A204.1 (cell line): ENCODE data around the gene PPP4R3A.
"Not testable (repeated sequence)": the region's sequence is repeated elsewhere in the genome, so short reads cannot be mapped to it uniquely, and the experiment has no call there.

Source experiments
- FAIRE-seq: peaks from 2 replicates; lab custom pipeline; 2012; peaks lifted over from hg19 to GRCh38; lab: Jason Lieb, UNC

Gene PPP4R3A

DNA sequence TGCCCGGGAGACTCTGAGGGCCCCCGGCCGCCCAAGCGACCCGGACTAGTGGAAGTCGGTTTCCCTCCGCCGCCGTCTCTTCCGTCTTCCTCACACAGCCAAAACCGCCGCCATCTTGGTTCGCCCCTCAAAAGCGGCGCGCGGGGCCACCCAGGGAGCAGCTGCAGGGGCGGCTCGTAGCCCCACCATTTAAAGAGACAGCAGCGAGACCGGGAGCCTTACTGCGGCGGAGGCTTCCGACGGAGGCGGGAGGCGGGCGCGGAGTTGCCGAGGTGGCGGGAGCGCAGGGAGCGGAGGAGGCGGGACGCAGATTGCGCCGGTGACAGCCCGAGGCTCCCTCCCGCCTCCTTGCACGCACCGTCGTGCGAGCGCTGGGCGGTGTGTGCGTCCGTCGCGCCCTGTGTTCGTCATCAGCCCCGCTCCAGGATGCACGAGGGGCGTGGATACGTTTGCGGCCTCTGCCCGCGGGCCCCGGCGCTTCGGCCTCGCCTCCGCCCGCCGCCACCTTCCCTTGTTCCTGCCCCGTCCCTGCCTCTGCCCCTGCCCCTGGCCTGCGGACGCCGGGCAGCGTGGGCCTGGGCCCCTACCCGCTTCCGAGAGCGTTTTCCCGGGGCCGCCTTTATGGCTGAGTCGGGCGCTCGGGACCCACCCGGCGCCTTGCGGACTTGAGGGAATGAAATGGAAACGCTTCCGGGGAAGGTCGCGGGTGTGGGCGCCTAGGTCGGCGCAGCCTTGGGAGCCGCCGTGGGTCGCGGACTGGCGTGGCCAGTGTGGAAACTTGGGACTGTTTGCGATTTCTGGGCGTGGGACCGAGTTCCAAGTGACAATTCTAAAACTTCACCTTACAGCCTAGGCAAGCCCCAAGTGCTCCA, at the start of gene PPP4R3A:
PPP4R3A (minus strand) TSS at position 140 of the 872 bp plus-strand sequence. CDS start 663 bp downstream, outside the sequence.
- FAIRE-seq = peak; percentile 77

DNA sequence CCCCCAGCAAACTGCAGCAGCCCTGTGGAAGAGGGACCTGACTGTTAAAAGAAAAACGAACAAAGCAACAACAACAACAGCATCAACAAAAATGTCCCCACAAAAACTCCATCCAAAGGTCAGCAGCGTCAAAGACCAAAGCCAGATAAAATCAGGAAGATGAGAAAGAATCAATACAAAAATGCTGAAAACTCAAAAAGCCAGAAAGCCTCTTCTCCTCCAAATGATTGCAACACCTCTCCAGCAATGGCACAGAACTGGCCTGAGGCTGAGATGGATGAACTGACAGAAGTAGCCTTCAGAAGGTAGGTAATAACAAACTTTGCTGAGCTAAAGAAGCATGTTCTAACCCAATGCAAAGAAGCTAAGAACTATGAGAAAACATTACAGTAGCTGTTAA, 45.4 kb upstream of the PPP4R3A start:
- FAIRE-seq = no peak

GRCh38 chr14:91554535-91555332, 44.6 kb upstream of the PPP4R3A start:
- FAIRE-seq = no peak

GRCh38 chr14:91548108-91548507, 38.0 kb upstream of the PPP4R3A start:
- no peak for FAIRE-seq

GRCh38 chr14:91545946-91546716, 36.0 kb upstream of the PPP4R3A start:
- FAIRE-seq = no peak

DNA sequence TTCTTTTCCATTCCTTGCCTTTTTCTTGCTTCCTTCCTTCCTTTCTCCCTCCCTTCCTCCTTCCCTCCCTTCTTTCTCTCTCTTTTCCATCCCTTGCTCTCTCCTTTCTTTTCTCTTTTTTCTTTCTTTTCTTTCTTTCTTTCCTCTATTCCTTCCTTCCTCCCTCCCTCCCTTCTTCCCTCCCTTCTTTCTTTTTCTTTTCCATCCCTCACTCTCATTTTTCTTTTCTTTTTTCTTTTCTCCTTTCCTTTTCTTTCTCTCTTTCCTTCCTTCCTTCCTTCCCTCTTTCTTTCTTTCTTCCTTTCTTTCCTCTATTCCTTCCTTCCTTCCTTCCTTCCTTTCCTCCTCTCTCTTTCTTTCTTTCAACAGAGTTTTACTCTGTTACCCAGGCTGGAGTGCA, 35.1 kb upstream of the PPP4R3A start:
- FAIRE-seq = no peak

DNA sequence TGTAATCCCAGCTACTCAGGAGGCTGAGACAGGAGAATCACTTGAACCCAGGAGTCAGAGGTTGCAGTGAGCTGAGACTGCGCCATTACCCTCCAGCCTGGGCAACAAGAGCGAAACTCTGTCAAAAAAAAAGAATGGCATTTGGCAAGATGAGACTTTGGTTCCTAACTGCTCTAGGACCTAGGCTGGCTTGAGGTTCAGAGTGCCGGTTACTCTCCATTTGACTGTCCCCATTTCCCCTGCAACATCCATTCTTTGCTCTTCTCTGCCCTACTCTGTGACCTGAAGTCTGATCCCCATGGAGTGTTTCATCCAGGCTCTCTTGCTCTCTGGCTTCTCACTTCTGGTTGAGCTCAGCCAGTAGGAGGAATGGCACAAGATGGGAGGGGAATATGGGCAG, 26.2 kb upstream of the PPP4R3A start:
- FAIRE-seq = no peak

GRCh38 chr14:91534059-91534458, 23.9 kb upstream of the PPP4R3A start:
- not testable (repeated sequence) for FAIRE-seq

- no peak for FAIRE-seq
Observed at GRCh38 chr14:91533623-91534022, 23.5 kb upstream of the PPP4R3A start.

- FAIRE-seq = no peak
Observed at GRCh38 chr14:91523972-91524371, 13.9 kb upstream of the PPP4R3A start.

DNA sequence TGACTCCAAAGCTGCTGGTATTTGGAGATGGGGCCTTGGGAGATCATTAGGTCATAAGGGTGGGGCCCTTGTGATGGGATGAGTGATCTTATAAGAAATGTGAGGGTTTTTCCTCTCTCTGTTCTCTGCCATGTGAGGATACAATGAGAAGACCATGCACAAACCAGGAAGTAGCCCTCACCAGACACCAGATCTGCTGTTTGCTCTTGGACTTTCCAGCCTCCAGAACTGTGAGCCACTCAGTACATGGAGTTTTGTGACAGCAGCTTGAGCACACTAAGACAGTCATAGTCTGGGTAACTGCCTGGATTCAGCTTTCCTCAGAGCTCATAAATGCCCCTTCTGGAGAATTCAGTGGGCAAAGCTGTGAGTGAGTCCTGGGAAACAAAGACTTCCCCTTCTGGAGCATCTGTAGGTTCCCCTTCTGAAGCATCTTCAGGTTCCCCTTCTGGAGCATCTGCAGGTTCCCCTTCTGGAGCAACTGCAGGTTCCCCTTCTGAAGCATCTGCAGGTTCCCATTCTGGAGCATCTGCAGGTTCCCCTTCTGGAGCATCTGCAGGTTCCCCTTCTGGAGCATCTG, 11.0 kb upstream of the PPP4R3A start:
- no peak for FAIRE-seq

DNA sequence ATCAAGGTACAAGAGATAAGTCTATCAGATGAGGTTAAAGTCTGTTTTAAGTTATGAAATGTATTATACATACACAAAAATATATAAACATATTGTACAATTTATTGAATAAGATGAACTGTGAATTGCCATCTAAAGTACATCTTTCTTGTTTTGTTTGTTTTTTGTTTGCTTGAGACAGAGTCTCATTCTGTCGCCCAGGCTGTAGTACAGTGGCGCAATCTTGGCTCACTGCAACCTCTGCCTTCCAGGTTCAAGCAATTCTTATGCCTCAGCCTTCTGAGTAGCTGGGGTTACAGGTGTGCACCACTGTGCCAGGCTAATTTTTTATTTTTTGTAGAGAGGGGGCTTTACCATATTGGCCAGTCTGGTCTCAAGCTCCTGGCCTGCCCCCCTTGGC, 10.0 kb upstream of the PPP4R3A start:
- FAIRE-seq = no peak

DNA sequence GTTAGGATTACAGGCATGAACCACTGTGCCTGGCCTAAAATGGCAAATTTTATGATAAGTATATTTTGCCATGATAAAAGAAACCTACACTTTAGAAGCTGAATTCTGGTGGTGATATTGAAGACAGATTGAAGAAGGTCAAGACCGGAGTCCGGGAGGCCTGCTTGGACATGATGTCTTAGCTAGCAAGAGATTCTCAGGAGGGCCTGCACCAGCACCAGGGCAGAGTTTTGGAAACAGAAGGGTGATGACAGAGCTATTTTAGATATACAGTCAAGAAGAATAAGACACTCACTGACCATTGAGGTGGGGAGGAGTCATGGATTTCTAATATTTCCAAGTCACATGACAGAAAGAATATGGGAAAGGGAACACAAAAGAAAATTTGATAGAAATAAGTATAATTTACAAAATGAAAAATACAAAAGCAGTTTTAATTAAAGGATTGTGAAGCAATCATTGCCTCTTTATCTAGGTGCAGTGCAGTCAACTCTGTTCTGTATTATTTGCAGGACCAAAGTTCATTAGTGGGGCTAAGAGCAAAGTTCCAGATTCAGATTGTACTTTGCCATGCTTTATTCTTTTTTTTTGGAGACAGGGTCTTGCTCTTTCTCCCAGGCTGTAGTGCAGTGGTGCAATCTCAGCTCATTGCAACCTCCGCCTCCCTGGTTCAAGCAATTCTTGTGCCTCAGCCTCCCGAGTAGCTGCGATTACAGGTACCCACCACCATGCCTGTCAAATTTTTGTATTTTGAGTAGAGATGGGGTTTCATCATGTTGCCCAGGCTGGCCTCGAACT, 9.3 kb upstream of the PPP4R3A start:
- FAIRE-seq = no peak

DNA sequence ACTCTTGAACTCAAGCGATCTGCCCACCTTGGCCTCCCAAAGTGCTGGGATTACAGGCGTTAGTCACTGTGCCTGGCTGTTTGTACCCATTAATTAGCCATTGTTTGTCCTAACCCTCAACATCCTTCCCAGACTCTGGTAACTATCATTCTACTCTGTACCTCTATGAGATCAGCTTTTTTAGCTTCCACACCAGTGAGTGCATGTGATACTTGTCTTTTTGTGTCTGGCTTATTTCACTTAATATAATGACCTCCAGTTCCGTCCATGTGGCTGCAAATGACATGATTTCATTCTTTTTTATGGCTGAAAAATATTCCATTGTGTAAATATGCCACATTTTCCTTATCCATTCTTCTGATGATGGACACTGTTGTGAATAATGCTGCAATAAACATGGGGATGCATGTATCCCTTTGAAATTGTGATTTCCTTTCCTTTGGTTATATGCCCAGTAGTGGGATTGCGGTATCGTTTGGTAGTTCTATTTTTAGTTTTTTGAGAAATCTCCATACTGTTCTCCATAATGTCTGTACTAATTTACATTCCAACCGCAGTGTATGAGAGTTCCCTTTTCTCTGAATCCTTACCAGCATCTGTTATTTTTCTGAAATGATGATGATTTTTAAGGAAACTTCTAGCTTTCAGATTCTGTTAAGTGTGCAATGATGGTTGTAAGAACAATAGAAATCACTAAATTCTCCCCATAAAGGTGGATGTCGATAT, 6.7 kb upstream of the PPP4R3A start:
- no peak for FAIRE-seq

DNA sequence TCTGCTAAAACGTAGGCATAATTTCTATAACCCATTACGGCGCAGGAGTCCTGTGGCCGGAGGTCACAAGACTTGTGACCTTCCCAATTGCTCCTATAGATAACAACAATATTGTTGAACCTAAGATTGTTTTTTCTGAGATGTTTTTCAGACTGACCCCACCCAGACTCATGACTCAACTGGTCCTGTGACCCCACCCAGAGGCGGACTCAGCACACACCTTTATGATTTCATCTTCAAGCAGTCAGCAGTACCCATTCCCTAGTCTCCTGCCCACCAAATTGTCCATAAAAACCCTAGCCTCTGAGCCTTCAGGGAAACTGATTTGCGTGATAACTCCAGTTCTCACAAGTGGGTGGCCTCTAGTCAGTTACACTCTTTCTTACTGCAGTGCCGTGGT, 5.9 kb upstream of the PPP4R3A start:
- no peak for FAIRE-seq

DNA sequence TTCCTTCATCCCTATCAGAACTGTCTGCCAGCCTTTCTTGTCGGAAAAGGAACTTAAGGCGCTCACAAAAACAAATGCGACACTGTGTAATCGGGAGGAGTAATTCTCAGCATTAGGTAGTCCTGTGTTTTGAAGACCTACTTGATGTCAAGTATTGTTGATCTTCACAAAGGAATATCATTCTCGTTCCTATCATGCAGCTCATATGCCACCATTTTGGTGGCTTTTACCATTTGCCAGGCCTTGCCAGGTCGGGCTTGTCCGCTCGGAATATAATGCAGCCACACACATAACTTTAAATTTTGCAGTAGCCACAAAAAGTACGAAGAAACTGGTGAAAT, 903 bp upstream of the PPP4R3A start:
- no peak for FAIRE-seq

GRCh38 chr14:91509878-91510170, 286 bp downstream of the PPP4R3A start:
- no peak for FAIRE-seq

- FAIRE-seq = no peak
Observed at GRCh38 chr14:91509083-91509877, 830 bp downstream of the PPP4R3A start.

DNA sequence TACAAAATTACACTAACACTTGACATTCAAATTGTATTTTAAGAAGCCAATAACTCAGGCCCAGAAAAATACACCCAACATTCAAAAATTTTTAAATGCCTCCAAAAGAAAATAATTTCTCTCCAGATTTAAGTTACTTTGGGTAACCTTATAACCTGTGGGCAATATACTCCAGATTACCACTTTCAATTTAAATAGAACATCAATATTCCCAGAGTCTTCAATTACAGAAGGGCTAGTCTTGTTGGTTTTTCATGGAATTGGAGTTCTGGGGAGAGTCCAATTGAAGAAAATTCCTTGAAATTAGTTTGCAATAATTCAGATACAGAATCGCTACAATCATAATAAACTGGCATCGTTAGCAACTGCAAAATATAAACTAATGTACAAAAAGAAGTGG, 2.0 kb downstream of the PPP4R3A start:
- FAIRE-seq = no peak

DNA sequence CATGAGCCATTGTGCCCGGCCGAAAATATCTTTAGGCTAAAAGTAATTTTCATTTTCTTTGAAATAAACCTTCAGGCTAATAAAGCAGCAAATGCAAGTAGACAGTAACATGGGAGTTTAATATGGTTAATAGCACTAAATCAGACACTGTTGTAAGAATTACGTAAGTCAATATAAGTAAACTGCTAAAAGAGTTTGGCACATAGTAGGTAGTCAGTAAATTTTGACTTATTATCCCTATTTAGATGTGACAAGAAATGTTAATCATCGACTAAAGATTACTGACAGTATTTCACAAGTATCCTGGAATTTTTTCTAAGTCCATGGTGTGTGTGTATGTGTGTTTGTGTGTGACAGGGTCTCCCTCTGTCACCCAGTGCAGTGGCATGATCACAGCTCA, 3.9 kb downstream of the PPP4R3A start:
- no peak for FAIRE-seq
